NOMO-1 (cell line): ENCODE results near the gene MACROD2.

Source experiments
- DNase-seq, 2 experiments: peaks; one replicate each; lab custom pipeline; 2025; ENCODE audit not compliant: unreplicated experiment in 2 of 2; lab: John Stamatoyannopoulos, UW

Gene MACROD2

DNA sequence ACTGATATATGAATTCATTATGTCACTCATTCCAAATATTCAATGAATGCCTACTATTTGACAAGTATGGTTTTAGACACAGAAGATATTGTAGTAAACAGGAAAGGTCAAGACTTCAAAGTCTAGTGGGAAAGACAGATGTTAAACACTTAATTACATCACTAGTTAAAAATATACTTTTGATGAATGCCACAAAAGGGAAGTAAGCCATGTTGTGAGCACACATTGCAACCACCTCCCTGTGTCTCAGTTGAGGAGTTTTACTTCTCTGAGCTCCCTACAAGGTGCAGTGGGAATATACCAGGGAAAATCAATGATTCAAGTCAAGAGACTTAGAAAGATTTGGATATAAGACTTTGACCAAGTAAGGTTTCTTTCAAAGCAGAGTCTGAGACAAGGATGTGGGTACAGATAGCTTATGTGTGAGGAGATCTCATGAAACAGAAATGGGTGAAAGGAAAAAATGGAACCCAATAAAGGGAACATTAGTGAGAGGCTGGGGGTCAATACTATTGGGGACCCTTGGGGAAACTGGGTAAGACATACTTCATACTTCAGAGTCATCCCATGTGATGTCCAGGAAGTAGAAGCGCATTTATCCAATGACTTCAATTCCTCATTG is 2074.2 kb downstream of the MACROD2 start:
- DNase-seq: peak; percentile 17 to 67

DNA sequence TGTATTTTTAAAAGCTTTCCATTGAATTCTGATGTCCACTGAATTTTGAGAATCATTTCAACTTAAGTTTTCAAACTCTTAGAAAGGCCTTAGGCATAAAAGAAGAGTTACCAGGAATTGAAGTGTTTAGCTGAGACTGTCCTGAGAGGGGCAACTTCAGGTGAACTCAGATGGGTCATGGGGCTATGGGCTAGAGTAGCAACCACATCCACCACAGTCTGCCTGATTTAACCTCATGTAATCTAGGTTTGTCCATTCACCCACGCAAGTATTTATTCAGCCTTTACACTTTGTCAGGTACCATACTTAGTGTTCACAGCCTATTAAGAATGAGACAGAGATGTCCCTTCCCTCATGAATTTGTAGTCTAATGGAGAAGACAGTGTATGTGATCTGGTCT is 2076.9 kb downstream of the MACROD2 start:
- no peak for DNase-seq

DNA sequence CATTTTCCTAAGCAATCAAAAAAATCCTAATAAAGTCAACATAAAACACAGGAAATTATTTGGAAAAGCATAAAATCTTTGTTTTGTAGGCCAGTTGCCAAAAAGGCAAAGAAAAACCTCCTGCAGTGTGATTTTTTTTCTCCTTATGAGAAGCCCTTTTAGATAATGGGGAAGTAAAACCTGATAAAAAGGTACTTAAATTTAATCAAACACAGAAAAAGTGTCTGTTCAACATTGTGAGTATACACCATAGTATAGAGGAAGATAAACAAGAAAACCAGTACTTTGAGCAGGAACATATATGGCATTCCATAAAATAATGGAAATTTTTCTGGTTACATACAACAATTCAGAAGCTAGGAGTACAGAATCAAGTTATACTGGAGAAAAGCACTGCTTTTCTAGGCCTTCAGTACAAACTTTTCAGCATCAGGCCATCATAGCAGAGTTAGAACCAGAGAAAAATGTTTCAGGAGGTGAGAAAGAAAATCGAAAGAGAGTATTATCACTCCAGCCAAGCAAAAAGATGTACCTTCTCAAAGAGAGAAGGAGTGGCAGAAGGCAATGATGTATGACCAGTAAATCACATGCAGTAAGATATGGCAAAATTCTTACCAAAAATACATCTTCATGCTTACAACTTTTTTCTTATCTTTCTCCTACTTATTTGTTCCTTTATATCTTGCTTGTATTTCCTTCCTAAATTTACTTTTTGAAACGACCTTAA is 2083.0 kb downstream of the MACROD2 start:
- no peak for DNase-seq

DNA sequence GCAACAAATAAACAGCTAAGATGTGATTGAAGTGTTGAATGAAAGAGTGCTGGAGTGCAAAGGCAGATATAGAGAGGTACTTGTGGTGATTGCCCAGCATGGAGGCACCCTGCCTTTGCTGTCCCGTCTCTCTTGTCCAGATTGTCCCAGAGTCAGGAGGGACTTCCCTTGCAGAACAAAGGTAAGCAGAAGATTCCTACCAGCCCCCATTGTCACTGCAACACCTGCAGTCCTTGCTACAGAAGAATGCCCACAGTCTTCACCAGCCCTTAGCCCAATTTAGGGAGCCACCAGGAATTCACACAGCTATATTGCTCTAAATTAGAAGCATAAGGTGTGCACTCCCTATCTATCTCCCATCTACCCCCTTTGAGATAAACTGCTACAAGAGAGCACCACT is 2086.1 kb downstream of the MACROD2 start:
- DNase-seq: no peak

DNA sequence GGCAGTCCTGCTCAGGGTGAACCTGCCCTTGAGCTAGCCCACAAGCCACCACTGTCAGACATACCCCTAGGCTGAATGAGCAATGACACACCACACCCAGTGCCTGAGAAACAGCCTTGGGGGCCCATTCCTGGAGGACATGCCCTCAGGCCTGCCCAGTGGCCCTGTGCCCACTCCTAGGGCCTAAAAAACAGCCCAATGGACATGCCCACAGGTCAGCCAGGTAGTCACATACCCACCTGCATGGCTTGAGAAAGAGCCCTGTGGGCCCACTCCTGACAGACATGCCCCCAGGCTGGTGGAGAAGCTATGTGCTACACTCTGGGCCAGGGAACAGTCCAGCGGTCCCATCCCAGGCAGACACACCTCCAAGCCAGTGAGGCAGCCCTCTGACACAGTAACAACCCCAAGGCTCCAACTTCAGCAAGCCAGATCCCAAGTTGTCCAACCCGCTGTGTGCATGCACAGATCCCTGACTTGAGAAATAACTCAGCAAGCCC is 2086.8 kb downstream of the MACROD2 start:
- no peak for DNase-seq

DNA sequence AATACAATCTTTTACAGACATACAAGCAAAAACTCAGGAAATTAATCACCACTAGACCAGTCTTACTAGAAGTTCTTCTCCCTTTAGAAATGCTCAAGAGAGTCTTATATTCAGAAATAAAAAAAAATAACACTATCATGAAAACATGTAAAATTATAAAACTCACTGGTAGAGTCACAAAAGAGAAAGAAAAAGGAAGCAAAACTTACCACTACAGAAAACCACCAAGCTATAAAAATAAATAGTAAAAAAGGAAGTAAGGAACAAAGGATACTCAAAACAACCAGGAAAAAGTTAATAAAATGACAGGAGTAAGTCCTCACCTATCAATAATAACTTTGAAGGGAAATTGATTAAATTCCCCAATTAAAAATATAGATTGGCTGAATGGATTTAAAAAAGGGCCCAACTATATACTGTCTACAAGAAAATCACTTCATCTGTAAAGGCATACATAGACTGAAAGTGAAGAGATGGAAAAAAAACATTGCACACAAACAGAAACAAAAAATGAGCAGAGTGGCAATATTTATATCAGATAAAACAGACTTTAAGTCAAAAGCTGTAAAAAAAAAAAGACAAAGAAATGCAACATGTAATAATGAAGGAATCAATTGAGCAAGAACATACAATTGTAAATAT is 2088.4 kb downstream of the MACROD2 start:
- peak; percentile 12 to 73 for DNase-seq

DNA sequence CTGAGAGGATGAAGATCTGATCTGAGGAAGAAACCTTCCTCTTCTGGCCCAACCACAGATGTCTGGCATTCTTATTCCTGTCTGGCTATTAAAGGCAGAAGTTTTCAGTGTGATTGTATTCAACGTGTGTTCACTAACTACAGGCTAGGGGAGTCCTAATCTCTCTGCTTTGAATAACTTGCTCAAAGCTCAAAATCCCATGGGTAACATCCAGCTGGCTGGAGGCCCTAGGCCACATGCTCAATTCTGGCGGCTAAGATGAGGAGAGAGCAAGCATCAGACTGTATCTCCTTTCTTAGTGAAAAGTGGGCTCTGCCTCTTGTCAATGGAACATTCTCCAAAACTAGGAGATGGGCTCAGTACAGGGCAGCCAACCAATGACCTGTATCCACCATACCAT is 2099.9 kb downstream of the MACROD2 start:
- no peak for DNase-seq

GRCh38 chr20:16096756-16097326 is 2101.5 kb downstream of the MACROD2 start:
- no peak for DNase-seq

- no peak for DNase-seq
These were observed 2102.5 kb downstream of the MACROD2 start for GRCh38 chr20:16097788-16098187.

GRCh38 chr20:16098890-16099639 is 2103.7 kb downstream of the MACROD2 start:
- no peak for DNase-seq

- DNase-seq: no peak
These were observed 2104.8 kb downstream of the MACROD2 start for GRCh38 chr20:16100111-16100510.

- DNase-seq: no peak
These were observed 2105.5 kb downstream of the MACROD2 start for GRCh38 chr20:16100767-16101166.
